Vagina (tissue), 2 donors: ENCODE measurements around the gene TGFBR2.

Experiments
- POLR2AphosphoS5 ChIP-seq, 2 donors: sonication (generic); formaldehyde crosslinking; IDR thresholded peaks; one replicate each; pipeline ENCODE4 v1.9.0; 2017; ENCODE audit warnings: antibody characterized with exemption in 2 of 2, mild to moderate bottlenecking in 2 of 2, low read depth in 1 of 2; ENCODE audit not compliant: insufficient read depth in 1 of 2
- TF ChIP-seq, protein P1 (sequence below), 3 experiments: fragments of 450-650 bp in 2 of 3; fragments of 200-600 bp in 1 of 3; sonication (generic) in 1 of 3; IDR thresholded peaks; one replicate each; pipeline ENCODE4 v1.5.1; 2017 to 2019; ENCODE audit warnings: antibody characterized with exemption in 3 of 3, mild to moderate bottlenecking in 2 of 3, moderate library complexity in 2 of 3

DNA sequence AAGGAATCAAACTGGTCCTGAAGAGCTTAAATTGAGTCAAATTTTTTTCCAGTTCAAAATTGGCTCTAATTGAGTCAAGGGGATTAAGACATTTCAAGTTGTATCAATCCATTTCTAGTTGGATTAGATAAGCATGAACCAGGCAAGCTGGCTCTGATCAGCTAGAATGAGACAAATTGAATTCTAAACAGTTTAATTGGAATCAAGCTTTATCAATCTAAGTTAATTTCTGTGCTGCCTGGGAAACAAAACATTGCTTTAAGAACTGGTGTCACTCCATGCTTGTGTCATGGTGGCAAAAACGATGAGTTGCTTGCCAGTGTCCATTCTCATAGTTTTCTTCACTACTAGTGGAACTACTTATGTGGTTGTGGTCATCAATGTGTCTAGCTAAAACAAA lies 116.8 kb downstream of the TGFBR2 start:
- TF ChIP-seq POLR2AphosphoS5 (IDR thresholded peaks at IDR 0.05; ENCODE audit: insufficient read depth in 1 of 2, low read depth in 1 of 2), result no peak
- TF ChIP-seq, protein P1, sequence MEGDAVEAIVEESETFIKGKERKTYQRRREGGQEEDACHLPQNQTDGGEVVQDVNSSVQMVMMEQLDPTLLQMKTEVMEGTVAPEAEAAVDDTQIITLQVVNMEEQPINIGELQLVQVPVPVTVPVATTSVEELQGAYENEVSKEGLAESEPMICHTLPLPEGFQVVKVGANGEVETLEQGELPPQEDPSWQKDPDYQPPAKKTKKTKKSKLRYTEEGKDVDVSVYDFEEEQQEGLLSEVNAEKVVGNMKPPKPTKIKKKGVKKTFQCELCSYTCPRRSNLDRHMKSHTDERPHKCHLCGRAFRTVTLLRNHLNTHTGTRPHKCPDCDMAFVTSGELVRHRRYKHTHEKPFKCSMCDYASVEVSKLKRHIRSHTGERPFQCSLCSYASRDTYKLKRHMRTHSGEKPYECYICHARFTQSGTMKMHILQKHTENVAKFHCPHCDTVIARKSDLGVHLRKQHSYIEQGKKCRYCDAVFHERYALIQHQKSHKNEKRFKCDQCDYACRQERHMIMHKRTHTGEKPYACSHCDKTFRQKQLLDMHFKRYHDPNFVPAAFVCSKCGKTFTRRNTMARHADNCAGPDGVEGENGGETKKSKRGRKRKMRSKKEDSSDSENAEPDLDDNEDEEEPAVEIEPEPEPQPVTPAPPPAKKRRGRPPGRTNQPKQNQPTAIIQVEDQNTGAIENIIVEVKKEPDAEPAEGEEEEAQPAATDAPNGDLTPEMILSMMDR (IDR thresholded peaks at IDR 0.05), result no peak
